Measurements from ENCODE around the gene DKK2.

Gene DKK2

GRCh38 chr4:107034996-107035818 lies 906 bp downstream of the DKK2 start:
- no peak overlapping the region for H3K27ac ChIP-seq
- no peak for TF ChIP-seq ZFX (IDR thresholded peaks at IDR 0.05)

- peak; percentile 15; the same call in 1 of the 2 replicates for TF ChIP-seq CTCF (conservative IDR thresholded peaks at IDR 0.05)
- no peak for TF ChIP-seq ZFX (IDR thresholded peaks at IDR 0.05)
- no peak overlapping the region for H3K27ac ChIP-seq
These were observed 1.8 kb downstream of the DKK2 start for GRCh38 chr4:107034091-107034995.

- TF ChIP-seq CTCF (conservative IDR thresholded peaks at IDR 0.05) (no peak), ZFX (IDR thresholded peaks at IDR 0.05) (no peak)
- H3K27ac ChIP-seq = no peak overlapping the region
These were observed 8.7 kb downstream of the DKK2 start for GRCh38 chr4:107027379-107027778.

- TF ChIP-seq ZFX (IDR thresholded peaks at IDR 0.05) (no peak), CTCF (conservative IDR thresholded peaks at IDR 0.05) (no peak)
- no peak overlapping the region for H3K27ac ChIP-seq
These were observed 17.8 kb downstream of the DKK2 start for GRCh38 chr4:107018344-107018735.

GRCh38 chr4:107017443-107018343 lies 18.4 kb downstream of the DKK2 start:
- no peak for TF ChIP-seq CTCF (conservative IDR thresholded peaks at IDR 0.05)
- TF ChIP-seq ZFX (IDR thresholded peaks at IDR 0.05) = no peak
- no peak overlapping the region for H3K27ac ChIP-seq

GRCh38 chr4:107011312-107011711 lies 24.8 kb downstream of the DKK2 start:
- TF ChIP-seq ZFX (IDR thresholded peaks at IDR 0.05) = no peak
- no peak for TF ChIP-seq CTCF (conservative IDR thresholded peaks at IDR 0.05)
- no peak overlapping the region for H3K27ac ChIP-seq
